HK-2 (cell line): ENCODE measurements around the gene TAF1D.
A peak's percentile ranks its signal among the peaks of the same experiment; 100 is the strongest.
"Not testable (repeated sequence)": the region's sequence is repeated elsewhere in the genome, so short reads cannot be mapped to it uniquely, and the experiment has no call there.

ENCODE experiments used
- DNase-seq: peaks from one replicate; pipeline ENCODE4 v3.0.0-alpha.2; 2018; ENCODE audit not compliant: unreplicated experiment

Gene TAF1D, protein sequence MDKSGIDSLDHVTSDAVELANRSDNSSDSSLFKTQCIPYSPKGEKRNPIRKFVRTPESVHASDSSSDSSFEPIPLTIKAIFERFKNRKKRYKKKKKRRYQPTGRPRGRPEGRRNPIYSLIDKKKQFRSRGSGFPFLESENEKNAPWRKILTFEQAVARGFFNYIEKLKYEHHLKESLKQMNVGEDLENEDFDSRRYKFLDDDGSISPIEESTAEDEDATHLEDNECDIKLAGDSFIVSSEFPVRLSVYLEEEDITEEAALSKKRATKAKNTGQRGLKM

DNA sequence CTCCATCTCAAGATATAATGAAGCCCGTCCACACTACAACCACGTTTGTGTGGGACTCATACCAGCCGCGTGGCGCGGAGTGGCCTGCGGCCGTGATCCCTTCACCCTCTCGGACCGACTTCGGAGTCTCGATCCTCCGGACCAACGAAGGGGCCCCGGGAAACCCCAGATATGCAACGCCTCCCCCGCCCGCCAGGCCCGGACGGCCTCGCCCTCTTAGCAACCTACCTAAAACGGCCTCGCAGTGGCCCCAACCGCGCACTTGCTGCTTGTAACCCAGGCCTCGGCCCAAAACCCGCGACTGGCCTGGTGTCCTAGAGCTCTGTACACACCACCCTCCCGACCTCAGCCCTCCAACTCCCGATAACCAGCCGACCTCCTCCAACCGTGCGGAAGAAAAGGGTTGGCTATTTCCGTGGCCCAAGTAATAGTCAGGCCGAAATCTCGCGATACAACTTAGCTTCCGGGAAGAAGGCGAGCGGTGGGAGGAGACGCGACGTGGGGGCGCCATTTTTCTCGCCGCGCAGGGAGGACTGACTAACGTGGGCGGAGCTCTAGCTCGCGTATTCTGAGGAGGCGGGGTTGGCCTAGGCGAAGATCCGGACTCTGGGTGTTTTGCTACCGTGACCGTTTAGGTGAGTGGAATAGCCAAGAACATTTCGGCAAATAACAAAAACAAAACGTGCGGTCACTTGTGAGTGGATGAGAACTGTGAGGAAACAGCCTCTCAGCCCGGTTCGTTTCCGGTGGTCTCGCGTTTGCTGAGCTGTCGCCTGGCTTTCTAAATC is at the start of gene TAF1D, which contains the start of gene C11orf54:
Gene TAF1D (minus strand): TSS at position 402 of the 788 bp plus-strand sequence. CDS start 2,191 bp downstream, outside the sequence.
Gene C11orf54 (plus strand): TSS at position 579 of the 788 bp plus-strand sequence. CDS start 5,722 bp downstream, outside the sequence.
- DNase-seq = peak; percentile 91

DNA sequence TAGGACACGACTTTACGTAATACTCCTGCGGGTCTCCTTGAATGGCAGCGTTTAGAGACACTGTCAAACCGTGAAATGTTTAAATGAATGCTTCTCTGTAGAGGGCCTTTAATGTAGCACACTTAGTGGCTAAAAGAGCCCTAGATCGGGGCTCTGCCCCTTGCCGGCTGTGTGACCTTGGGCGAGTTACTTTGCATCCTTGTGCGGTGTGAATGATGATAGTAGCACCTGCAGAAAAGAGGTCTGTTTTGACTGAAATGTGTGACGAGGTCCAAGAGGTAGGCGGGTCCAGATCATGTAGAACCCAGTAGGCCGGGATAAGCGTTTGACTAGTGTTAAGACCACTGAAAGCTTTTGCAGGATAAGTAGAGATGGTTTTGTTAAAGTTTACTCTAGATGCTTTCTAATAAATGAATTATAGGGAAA is 43.7 kb upstream of the TAF1D start:
- DNase-seq = no peak

DNA sequence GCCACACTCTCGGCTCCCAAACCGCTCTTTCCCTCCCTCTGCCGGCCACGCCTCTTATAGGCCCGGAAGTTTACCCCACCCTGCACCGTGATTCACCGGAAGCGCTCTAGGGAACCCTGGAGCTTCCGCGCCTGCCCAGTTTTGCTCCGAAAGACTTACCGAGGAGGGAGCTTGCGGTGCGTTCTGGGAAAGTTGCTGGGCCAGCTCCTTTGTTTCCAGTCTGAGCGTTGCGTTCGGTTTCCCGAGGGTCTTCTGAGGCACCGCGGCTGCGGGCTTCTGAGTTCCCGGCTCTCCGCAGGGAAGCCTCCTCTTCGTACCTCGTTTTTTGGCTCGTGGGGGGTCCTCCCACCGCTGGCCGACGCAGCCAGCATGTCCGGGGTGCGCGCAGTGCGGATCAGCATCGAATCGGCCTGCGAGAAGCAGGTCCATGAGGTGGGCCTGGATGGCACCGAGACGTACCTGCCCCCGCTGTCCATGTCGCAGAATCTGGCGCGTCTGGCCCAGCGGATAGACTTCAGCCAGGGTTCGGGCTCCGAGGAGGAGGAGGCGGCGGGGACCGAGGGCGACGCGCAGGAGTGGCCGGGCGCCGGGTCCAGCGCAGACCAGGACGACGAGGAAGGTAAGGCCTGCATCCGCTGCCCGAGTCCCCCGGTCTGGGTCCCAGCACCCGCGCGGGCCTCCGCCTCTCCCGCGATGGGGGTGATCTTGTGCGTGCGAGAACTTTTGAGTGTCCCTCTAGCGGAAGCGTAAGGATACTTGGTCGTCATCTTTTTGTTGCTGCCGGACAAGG is 43.0 kb upstream of the TAF1D start, which contains the start of gene MED17:
Gene MED17 (plus strand): TSS at position 138 of the 790 bp plus-strand sequence. CDS start 232 bp downstream, at position 370.
- DNase-seq = peak; percentile 85

DNA sequence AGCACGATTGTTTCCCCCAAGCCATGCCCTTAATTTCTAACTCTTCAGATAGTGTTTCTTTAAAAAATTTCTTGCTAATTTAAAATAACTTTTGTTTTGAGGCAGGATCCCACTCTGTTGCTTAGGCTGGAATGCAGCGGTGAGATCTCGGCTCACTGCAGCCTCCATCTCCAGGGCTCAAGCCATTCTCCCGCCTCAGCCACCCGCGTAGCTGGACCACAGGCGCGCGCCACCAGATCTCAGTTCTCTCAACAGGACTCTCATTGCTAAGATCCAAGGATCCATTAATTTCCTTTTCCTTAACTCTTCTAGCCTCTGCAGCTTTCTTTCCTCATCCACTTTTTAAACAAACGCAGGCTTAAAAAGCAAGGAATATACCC is 42.5 kb upstream of the TAF1D start:
- DNase-seq = no peak

DNA sequence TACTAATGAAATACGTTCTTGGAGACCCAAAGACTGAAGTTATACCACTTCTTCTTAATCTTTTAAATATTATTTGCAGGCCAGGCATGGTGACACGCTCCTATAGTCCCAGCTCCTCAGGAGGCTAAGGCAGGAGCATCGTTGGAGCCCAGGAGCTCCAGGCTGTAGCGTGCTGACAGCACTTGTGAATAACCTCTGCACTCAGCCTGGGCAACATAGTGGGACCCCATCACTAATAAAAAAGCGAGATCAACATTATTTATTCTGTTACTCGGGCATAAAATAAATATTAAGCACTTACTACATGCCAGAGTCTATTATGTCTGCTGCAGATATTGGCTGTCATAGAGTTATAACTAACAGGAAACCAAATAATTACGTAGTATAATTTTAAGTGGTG is 42.1 kb upstream of the TAF1D start:
- no peak for DNase-seq

DNA sequence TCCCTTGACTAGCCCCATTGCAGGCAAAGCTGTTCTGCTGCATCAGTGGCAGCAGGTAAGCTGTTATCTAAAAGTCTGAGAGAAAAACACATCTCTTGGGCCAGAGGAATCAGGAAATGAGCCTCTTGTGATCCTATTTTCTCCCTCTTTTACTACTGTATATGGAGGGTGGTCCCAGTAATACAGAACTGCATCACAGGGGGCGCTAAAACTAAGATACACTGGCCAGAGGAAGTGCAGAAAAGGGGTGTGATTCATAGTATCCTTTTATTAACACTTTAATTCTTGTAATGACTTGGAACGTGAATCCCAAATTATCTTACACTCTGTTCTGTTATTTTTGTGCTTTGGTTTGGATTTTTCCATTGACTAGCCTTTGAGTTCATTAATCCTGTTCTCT is 34.0 kb upstream of the TAF1D start:
- no peak for DNase-seq

DNA sequence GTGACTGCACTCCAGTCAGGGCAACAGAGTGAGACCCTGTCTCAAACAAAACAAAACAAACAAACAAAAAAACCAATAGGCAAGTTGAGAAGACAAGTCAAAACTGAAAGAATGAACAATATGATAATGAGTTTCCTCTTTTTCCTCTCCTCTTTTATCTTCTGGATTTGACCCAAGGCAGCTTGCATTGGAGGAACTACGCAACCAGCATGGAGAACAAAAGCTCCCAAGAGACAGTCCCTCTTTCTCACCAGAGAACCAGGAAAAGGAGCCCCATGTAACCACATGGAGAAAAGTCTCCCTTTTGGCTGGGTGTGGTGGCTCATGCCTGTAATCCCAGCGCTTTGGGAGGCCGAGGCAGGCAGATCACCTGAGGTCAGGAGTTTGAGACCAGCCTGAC is 33.3 kb upstream of the TAF1D start:
- not testable (repeated sequence) for DNase-seq

DNA sequence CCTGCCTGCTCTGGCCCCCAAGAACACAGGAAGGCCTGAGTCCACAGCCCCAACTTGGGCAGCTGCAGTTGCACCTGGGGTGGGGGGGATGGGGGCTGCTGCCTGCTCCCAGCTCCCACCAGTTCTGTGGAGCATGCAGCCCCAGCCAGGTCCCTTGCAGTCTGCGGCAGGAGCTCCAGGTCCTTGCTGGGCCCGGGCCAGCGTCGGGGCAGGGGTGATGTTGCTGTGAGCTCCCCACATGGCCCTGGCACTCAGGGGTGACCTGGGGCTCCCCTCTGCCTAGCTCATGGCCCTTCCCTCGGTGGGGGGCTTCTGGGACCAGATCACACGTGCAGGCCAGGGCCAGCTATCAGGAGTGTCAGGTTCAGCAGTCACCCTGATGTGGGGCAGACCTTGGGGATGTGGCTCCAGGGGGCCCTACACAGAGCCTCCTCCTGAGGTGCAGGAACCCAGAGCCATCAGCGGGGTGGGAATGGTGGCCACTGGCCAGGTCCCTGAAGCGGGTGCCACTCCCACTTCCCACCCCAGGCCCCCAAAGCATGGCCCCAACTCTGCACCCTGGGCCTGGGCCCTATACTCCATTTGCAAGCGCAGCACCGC is 32.4 kb upstream of the TAF1D start:
- no peak for DNase-seq

DNA sequence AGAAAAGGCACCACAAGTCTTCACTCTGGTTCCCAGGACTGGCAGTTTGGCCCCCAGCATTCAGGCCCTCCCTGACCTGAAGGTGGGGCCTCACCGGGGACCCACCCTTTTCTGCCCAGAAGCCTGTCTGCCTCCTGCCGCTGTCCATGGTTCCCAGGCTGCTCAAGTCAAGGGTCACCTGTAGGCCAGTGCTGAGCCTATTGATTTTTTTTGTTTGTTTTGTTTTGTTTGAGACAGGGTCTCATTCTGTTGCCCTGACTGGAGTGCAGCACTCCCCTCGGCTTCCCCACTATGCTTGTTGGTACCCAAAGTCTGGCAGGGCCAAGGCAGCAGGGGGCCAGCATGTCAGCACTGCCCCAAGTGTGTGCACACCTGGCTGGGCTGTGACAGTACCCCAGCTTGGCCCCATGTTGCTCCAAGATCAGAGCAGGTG is 31.8 kb upstream of the TAF1D start:
- no peak for DNase-seq

DNA sequence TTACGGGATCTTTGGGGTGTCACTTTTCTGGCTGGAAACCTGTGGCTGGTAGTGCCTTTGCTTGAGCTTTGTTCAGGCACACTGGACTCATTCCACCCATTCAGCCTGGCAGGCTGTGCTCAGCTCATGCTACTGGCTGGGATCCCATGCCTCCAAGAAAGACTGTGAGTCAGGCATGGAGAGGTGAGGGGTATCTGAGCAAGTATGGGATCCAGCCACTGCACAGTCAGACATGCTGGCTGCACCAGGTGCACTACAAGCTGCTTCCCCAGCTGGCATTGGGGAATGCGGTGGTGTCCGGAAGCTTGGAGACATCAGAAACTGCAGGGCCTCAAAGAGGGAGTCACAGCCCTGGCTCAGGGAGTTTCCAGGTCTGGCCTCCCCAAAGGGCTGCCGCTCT is 30.8 kb upstream of the TAF1D start:
- DNase-seq = no peak

DNA sequence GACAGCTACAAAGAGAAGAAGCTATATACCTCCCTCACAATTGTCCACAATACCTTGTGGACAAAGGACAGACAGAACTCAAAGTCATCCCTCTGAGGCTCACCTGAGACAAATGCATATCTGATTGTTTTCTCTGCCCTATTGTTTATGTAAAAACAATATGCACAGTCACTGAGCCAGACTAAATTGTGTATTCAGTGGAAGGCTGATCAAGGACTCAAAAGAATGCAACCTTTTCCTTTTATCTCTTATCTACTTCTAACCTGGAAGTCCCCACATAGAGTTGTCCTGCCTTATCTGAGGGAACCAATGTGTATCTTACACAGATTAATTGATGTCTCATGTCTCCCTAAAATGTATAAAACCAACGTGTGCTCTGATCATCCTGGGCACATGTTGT is 28.9 kb upstream of the TAF1D start:
- DNase-seq = no peak

DNA sequence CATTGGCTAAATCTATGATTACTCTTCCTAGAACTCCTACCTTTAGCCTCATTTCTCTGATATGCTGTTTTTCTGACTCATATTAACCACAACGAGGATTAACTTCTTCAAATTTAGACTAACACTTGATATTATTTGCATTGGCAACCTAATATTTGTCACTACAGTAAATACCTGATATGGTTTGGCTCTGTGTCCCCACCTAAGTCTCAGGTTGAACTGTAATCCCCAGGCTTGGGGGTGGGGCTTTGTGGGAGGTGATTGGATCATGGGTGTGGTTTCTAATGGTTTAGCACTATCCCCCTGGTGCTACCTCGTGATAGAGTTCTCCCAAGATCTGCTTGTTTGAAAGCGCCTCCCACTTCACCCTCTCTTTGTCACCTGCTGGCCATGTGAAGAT is 25.7 kb upstream of the TAF1D start:
- no peak for DNase-seq

DNA sequence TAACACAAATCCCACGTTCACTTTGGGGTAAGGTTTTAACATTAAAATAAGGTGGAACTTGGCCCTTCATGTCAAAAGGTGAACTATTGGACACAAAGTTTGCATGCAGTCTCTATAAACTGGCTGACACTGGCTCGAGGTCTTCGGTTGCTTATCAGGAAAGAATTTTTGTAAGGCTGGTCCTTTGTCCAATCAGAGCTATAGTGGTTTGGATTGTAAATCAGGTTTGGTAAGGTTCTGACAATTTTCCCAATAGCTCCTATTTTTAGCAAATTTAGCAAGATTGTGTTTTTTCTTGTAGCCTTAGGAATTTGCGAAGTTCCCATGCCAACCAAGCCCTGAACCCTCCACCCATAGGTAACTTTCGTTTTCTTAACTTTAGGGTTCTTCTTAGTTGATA is 25.2 kb upstream of the TAF1D start:
- no peak for DNase-seq

DNA sequence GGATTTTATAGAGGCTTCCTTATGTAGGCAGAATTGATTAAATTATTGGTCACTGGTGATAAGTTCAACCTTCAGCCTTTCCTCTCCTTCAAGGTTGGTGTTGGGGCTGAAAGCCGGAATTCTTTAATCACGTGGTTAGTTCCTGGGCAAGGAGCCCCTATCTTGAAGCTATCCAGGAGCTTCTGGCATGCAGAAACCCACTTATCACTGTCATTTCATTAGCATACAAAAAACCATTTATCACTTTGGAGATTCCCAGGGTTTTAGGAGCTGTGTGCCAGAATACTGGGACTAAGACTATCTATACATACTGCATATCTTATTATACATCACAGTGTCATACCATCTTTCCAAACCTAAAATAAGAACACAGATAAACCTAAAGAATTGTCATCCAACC is 24.3 kb upstream of the TAF1D start:
- no peak for DNase-seq

DNA sequence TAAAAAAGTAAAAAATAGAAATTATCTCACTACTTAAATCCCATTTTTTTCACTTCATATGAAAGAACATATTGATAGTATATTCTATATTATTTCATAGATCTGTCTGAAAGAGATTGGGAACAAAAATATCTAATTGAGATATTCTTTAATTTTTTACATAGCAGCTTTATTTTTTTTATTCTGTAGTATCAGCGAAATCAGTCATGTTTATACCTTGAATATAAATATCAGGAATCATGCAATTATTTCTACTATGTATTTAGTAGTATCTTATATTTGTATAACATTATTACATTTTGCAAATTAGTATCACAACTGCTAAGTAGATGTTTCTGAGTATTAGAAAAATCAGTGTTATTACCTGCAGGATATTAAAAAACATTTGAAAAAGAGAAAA is 20.6 kb upstream of the TAF1D start:
- no peak for DNase-seq

DNA sequence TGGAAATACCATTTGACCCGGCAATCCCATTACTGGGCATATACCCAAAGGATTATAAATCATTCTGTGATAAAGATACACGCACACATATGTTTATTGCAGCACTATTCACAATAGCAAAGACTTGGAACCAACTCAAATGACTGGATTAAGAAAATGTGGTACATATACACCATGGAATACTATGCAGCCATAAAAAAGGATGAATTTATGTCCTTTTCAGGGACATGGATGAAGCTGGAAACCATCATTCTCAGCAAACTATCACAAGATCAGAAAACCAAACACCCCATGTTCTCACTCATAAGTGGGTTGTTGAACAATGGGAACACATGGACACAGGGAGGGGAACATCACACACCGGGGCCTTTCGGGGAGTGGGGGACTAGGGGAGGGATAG is 17.8 kb upstream of the TAF1D start:
- not testable (repeated sequence) for DNase-seq

DNA sequence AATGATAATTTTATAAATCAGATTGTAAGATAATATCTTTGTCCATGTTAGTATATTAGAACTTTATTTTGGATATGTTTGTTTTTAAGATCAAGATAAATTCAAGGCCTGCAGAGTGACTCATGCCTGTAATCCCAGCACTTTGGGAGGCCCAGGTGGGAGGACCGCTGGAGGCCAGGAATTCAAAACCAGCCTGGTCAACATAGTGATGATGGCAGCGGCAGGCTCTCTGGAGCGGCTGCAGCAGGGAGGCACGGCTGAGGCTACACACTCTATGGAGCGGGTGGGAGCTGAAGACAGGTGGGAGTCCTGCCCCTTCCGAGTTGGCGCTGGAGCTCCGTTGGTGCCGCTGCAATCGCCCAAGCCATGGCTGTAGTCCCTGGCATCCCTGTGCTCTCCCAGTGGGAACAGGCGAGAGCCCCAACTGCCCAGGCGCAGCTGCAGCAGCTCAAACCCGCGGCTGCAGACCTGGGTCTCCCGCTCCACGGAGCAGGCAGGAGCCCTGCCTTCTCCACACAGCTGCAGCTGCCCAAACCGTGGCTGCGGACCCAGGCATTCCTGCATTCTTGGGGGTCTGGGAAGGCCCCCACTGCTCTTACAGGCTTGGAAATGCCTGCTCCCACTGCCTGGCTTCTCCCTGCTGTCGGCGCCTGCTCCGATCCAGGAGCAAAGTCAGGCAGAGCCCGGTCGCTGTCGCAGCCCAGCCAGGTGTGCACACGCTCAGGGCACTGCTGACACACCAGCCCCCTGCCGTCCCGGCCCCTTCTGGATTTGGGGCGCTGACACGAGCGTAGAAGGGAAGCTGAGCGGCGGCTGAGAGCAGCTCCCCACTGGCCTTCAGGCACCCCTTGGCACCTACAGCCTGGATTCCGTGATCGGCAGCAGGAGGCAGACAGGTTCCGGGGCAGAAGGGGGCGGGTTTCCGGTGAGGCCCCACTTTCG is 16.9 kb upstream of the TAF1D start:
- DNase-seq = no peak

DNA sequence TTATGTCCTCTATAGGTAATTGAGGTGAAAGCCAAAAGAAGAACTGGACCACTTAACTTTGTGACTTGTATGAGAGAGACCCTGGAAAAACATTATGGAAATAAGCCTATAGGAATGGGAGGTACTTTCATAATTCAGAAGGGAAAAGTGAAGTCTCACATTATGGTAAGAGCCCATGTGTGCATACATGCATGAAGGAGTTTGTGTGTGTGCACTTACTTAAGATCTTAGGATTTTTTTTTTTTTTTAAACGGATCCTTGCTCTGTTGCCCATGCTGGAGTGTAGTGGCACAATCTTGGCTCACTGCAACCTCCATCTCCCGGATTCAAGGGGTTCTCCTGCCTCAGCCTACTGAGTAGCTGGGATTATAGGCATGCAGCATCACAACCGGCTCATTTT is 16.0 kb upstream of the TAF1D start:
- DNase-seq = no peak

DNA sequence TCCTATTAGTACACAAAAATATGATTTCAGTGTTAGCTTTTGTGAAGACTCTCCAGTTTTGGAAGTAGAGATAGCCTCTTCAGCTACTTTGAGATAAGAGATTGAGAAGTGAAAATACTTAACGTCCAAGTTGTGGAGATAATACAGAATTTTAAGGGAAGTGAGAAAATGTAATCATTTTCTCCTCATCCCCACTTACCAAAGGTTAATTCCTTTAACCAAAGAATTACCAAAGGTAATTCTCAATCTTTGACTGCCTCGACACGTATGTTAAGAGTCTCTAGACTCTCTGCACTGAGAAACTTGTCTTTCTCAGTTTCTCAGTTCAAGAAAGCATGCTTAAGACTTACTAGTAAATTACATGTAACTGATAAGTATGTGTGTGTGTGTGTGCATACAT is 15.5 kb upstream of the TAF1D start:
- DNase-seq = no peak

DNA sequence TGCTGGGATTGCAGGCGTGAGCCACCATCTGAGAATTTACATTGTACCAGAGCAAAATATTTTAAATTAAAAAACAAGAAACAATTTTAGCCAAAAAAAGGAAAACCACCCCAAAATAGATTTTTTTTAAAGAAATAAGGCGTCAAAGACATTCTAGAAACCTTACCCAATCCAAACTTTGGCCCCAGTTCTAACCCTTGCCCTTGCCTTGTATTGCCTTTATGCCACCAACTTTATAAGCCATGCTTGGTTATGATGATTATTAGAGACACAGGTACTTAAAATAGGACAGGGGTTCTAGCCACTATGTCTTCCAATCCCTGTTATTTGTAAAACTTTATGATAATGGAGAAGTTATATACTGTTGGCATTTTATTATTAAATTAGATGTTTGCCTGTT is 11.9 kb upstream of the TAF1D start:
- no peak for DNase-seq

DNA sequence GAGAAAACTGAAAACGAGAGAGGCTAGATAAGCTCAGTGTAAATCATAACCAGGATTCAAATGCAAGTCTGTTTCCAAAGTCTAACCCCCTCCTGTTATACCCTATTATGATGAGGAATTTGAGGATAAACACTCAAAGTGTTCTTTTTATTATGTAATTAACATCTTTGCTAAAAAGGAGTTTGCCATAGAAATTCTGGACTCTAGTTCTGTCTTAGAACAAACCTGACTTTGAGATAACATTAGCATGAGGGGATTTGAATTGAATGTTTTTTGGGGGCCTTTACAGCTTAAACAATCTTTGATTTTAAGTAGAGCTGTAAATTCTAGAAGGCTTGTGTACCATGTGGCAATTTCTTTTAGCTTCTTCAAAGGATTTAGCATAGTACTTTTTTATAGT is 9.7 kb upstream of the TAF1D start:
- no peak for DNase-seq
